GM12878 (cell line): ENCODE measurements around the gene MARK4. TPM values are rescaled to one million over a fixed set of nuclear protein-coding genes. Genes with fewer than 3 reads are reported as not detected.

Experiments used
- ATAC-seq: fragments of 200-7000 bp; cut with Tn5 transposase; 3 replicates; pipeline ENCODE4 v1.9.1; 2020; ENCODE audit warnings: mild to moderate bottlenecking, moderate library complexity
- BruUV-seq: library from RNA; stranded (reverse); fragments of 400-500 nt; replicated peaks from 2 replicates; lab custom pipeline; 2021; lab: Mats Ljungman, UMichigan
- CTCF ChIA-PET: fragments of 300-600 bp; sonication (Branson Sonifier 250); formaldehyde crosslinking; extraction: SDS; loops from one replicate; lab custom pipeline; 2021; ENCODE audit warnings: inconsistent platforms; lab: Yijun Ruan, JAX
- POLR2A ChIA-PET: fragments of 350-600 bp; formaldehyde crosslinking; extraction: SDS; loops from one replicate; lab custom pipeline; 2021; ENCODE audit warnings: inconsistent platforms; lab: Charles Lee
- RAD21 ChIA-PET: fragments of 300-600 bp; sonication (Branson Sonifier 250); formaldehyde crosslinking; loops from one replicate; lab custom pipeline; 2023; ENCODE audit warnings: antibody characterized with exemption; ENCODE audit not compliant: unreplicated experiment; lab: Charles Lee
- SMC1A ChIA-PET: fragments of 300-600 bp; sonication (Branson Sonifier 250); formaldehyde crosslinking; loops from one replicate; lab custom pipeline; 2023; ENCODE audit not compliant: unreplicated experiment, uncharacterized antibody; lab: Charles Lee
- DNase-seq: peaks from one replicate; pipeline ENCODE4 v3.0.0-alpha.2; 2011; ENCODE audit warnings: low read depth, low spot score
- FAIRE-seq: peaks from 3 replicates; lab custom pipeline; 2011; peaks lifted over from hg19 to GRCh38; lab: Jason Lieb, UNC
- H2AFZ ChIP-seq: 2 replicates; pipeline ENCODE4 v1.6.0; 2011; ENCODE audit warnings: low read depth, low read length, control low read depth; ENCODE audit not compliant: control insufficient read depth
- H3K27ac ChIP-seq: 2 replicates; pipeline ENCODE4 v1.5.1; 2011; ENCODE audit warnings: control low read depth; ENCODE audit not compliant: control insufficient read depth, insufficient read depth
- H3K27me3 ChIP-seq, 2 experiments: replicated peaks in 1 of 2; 2 replicates each; pipeline versions ENCODE4 v1.6.0 to v1.6.1; 2011; ENCODE audit warnings: low read length in 1 of 2; ENCODE audit not compliant: control insufficient read depth in 2 of 2, insufficient read depth in 2 of 2
- H3K36me3 ChIP-seq, 2 experiments: 2 replicates each; pipeline ENCODE4 v1.5.1; 2011; ENCODE audit warnings: low read length in 1 of 2; ENCODE audit not compliant: control insufficient read depth in 2 of 2, insufficient read depth in 2 of 2
- H3K4me1 ChIP-seq: 2 replicates; pipeline ENCODE4 v1.6.1; 2011; ENCODE audit warnings: mild to moderate bottlenecking, low read length, moderate library complexity, mixed read lengths; ENCODE audit not compliant: control insufficient read depth, insufficient read depth
- H3K4me2 ChIP-seq: 2 replicates; pipeline ENCODE4 v1.6.0; 2011; ENCODE audit warnings: control low read depth; ENCODE audit not compliant: control insufficient read depth, insufficient read depth
- H3K4me3 ChIP-seq: fragments of 200-600 bp; sonication (generic); 2 replicates; pipeline ENCODE4 v1.5.1; 2016
- H3K79me2 ChIP-seq: 2 replicates; pipeline ENCODE4 v1.6.0; 2011; ENCODE audit warnings: low read length; ENCODE audit not compliant: control insufficient read depth, insufficient read depth
- H3K9ac ChIP-seq: 2 replicates; pipeline ENCODE4 v1.8.0; 2011; ENCODE audit warnings: low read length, control low read depth, mixed read lengths; ENCODE audit not compliant: control insufficient read depth, insufficient read depth
- H3K9me3 ChIP-seq: replicated peaks from 3 replicates; pipeline ENCODE4 v1.5.1; 2011; ENCODE audit warnings: mild to moderate bottlenecking, low read length; ENCODE audit not compliant: control insufficient read depth, insufficient read depth
- H4K20me1 ChIP-seq: 2 replicates; pipeline ENCODE4 v1.6.0; 2011; ENCODE audit not compliant: control insufficient read depth, insufficient read depth
- BCL11A ChIP-seq: IDR thresholded peaks from 2 replicates; pipeline ENCODE4 v1.6.1; 2011; ENCODE audit warnings: low read depth, low read length
- BRCA1 ChIP-seq: IDR thresholded peaks from 2 replicates; pipeline ENCODE4 v1.6.1; 2011; ENCODE audit warnings: low read depth, low read length, improper control_type of control experiment
- ESRRA ChIP-seq: IDR thresholded peaks from 2 replicates; pipeline ENCODE4 v1.6.1; 2012; ENCODE audit warnings: mild to moderate bottlenecking, low read length, improper control_type of control experiment
- KAT2A ChIP-seq: conservative IDR thresholded peaks from 2 replicates; pipeline ENCODE4 v1.6.1; 2011; ENCODE audit warnings: low read depth, low read length; ENCODE audit not compliant: control insufficient read depth
- PAX5 ChIP-seq: IDR thresholded peaks from 2 replicates; pipeline ENCODE4 v1.6.1; 2011; ENCODE audit warnings: low read depth, low read length, borderline replicate concordance
- SMARCA5 ChIP-seq: fragments of 450-650 bp; IDR thresholded peaks from 2 replicates; pipeline ENCODE4 v1.6.1; 2017; ENCODE audit warnings: mild to moderate bottlenecking
- ZZZ3 ChIP-seq: IDR thresholded peaks from 2 replicates; pipeline ENCODE4 v1.6.1; 2011; ENCODE audit warnings: low read depth; ENCODE audit not compliant: control insufficient read depth, insufficient read length
- WGBS: methylation state at CpG from one replicate; pipeline ENCODE4 v1.1.6; 2016; ENCODE audit warnings: low lambda C conversion rate; ENCODE audit not compliant: insufficient replicate concordance, insufficient coverage; ENCODE audit errors: missing lambda C conversion rate; 5-methylcytosine and 5-hydroxymethylcytosine counted together
- in situ Hi-C: fragments of 300-500 bp; cut with MboI; formaldehyde crosslinking; loops from 9 replicates; pipeline ENCODE4 v1.14.3; 2018; ENCODE audit warnings: mixed read lengths
- intact Hi-C: fragments of 100-400 bp; cut with micrococcal nuclease; formaldehyde crosslinking; loops from one replicate; pipeline ENCODE4 v1.14.2; 2022; ENCODE audit not compliant: unreplicated experiment
- polyA plus RNA-seq, 11 experiments: library from polyadenylated mRNA; depleted of rRNA in 4 of 11; unstranded in 6 of 11; stranded (reverse) in 5 of 11; fragments of >200 nt; fragmentation: Nextera tagmentation in 4 of 11; fragmentation: Illumina TruSeq in 1 of 11; extraction: Ambion mirVana in 4 of 11; extraction: Trizol in 1 of 11; gene quantifications; 1 replicate in 1 of 11; 2 replicates in 10 of 11; pipeline versions ENCODE4 v1.2.1 to v1.2.3, GENCODE V29; 2011 to 2016; ENCODE audit warnings: inconsistent platforms in 2 of 11, missing spikeins in 2 of 11, low read depth in 1 of 11
- total RNA-seq, 4 experiments: library from RNA; depleted of rRNA in 3 of 4; stranded (reverse); fragments of >200 nt in 3 of 4; fragmentation: Illumina TruSeq in 1 of 4; extraction: Trizol in 1 of 4; gene quantifications; 2 replicates each; pipeline versions ENCODE4 v1.2.1 to v1.2.3, GENCODE V29; 2013 to 2021

MARK4 gene
- total and polyA plus RNA-seq, 10 of the 15 experiments (the other 5 are each of a cell fraction or from before 2014, with no cell fraction given): 0.66 to 24.3 (median 5.1) TPM

DNA sequence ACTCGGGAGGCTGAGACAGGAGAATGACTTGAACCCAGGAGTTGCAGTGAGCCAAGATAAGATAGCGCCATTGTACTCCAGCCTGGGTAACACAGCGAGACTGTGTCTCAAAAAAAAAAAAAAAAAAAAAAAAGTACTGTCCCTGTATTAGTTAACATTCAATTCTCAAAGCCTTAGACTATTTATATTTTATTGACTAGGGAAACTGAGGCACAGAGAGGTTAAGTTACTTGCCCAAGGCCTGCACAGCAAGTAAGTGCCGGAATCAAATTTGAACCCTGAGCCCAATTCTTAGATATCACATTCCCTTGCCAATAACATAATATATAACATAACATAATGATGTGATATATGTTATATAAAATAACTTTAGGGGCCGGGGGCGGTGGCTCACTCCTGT is 88.6 kb downstream of the MARK4 start:
- in situ Hi-C loops: loop anchor here (10.0 kb wide), 1 partner anchor 435 kb away; the partner anchor contains the start of gene APOE
- SMC1A ChIA-PET: interaction anchor here (0.6 to 2.1 kb wide), 7 partner anchors 85 to 569 kb away, joined by 3 to 4 read pairs (median 3); no protein-coding TSS in a partner anchor
- Histone ChIP-seq H4K20me1 (no peaks in the 10 kb centered on the region), H3K27ac (no peak overlapping the region), H3K36me3 (no peaks in the 10 kb centered on the region), H3K4me1 (peaks cover 3% of the 10 kb centered on the region; the same call in 1 of the 2 replicates), H3K4me2 (no peak overlapping the region), H2AFZ (no peak overlapping the region), H3K9ac (no peak overlapping the region), H3K79me2 (no peaks in the 10 kb centered on the region), H3K4me3 (no peak overlapping the region), H3K9me3 (no peaks in the 10 kb centered on the region), H3K27me3 (0 out of 4 replicates have a peak, but pooled peaks cover 0 to 1% of the 10 kb centered on the region in 2 experiments)
- FAIRE-seq: no peak
- CTCF ChIA-PET: interaction anchor here (1.2 to 2.3 kb wide), 8 partner anchors 13 to 280 kb away, joined by 3 to 15 read pairs (median 5); no protein-coding TSS in a partner anchor
- no TSS peak for BruUV-seq
- RAD21 ChIA-PET: interaction anchor here (1.4 to 1.5 kb wide), 2 partner anchors 161 to 247 kb away, joined by 3 to 5 read pairs; partner anchors contain the start of genes BLOC1S3 and TRAPPC6A
- no peak for DNase-seq
- POLR2A ChIA-PET: no interaction called here
- WGBS: 60% methylated on average over 4 of the region's 6 CpGs
- ATAC-seq: no peak
- intact Hi-C loops: loop anchor here (2.0 to 10.0 kb wide), 6 partner anchors 87 to 432 kb away; partner anchors contain the start of genes APOE, MARK4 and PPP1R37
- no peak for TF ChIP-seq PAX5
- no peak for TF ChIP-seq ESRRA
- TF ChIP-seq BCL11A: no peak
- TF ChIP-seq ZZZ3: no peak
- TF ChIP-seq SMARCA5: no peak
- TF ChIP-seq KAT2A: no peak
- TF ChIP-seq BRCA1: no peak
